IPS-20b (cell line): ENCODE data around the gene VPS13D.
"Not testable (repeated sequence)": the region's sequence is repeated elsewhere in the genome, so short reads cannot be mapped to it uniquely, and the experiment has no call there.

Source experiments
- H3K27ac ChIP-seq: one replicate; pipeline ENCODE4 v1.5.1; 2013; ENCODE audit warnings: low read length
- H3K27me3 ChIP-seq: 2 replicates; pipeline ENCODE4 v1.6.1; 2013; ENCODE audit warnings: mild to moderate bottlenecking, low read length, inconsistent platforms; ENCODE audit not compliant: insufficient read depth
- H3K36me3 ChIP-seq: 2 replicates; pipeline ENCODE4 v1.6.1; 2013; ENCODE audit warnings: low read depth, mild to moderate bottlenecking, inconsistent platforms, low read length, moderate library complexity; ENCODE audit not compliant: insufficient read depth
- H3K4me1 ChIP-seq: 2 replicates; pipeline ENCODE4 v1.6.1; 2013; ENCODE audit warnings: mild to moderate bottlenecking, control low read depth, inconsistent platforms, low read length, moderate library complexity; ENCODE audit not compliant: insufficient read depth
- H3K4me3 ChIP-seq: 2 replicates; pipeline ENCODE4 v1.5.1; 2013; ENCODE audit warnings: mild to moderate bottlenecking, low read length, inconsistent platforms
- H3K9ac ChIP-seq: 2 replicates; pipeline ENCODE4 v1.6.1; 2013; ENCODE audit warnings: low read depth, mild to moderate bottlenecking, inconsistent platforms, low read length, moderate library complexity
- H3K9me3 ChIP-seq: 2 replicates; pipeline ENCODE4 v1.6.1; 2013; ENCODE audit warnings: mild to moderate bottlenecking, low read depth, low read length, inconsistent platforms; ENCODE audit not compliant: insufficient read depth

The VPS13D gene

GRCh38 chr1:12538536-12538935, 308.7 kb downstream of the VPS13D start:
- H3K9me3 ChIP-seq, H3K27me3 ChIP-seq, H3K4me1 ChIP-seq, H3K27ac ChIP-seq, H3K4me3 ChIP-seq, H3K36me3 ChIP-seq, H3K9ac ChIP-seq: not testable (repeated sequence)

GRCh38 chr1:12539320-12539704, 309.5 kb downstream of the VPS13D start:
- no peak overlapping the region for H3K9ac ChIP-seq
- H3K4me1 ChIP-seq: no peaks in the 10 kb centered on the region
- H3K9me3 ChIP-seq: no peaks in the 10 kb centered on the region
- H3K36me3 ChIP-seq: no peaks in the 10 kb centered on the region
- H3K4me3 ChIP-seq: no peak overlapping the region
- H3K27me3 ChIP-seq: peaks cover 6% of the 10 kb centered on the region; the same call in 1 of the 2 replicates
- no peak overlapping the region for H3K27ac ChIP-seq

- Histone ChIP-seq H3K27ac (no peak overlapping the region), H3K27me3 (peaks cover 6% of the 10 kb centered on the region; the same call in 1 of the 2 replicates), H3K36me3 (no peaks in the 10 kb centered on the region), H3K9ac (no peak overlapping the region), H3K4me1 (no peaks in the 10 kb centered on the region), H3K9me3 (no peaks in the 10 kb centered on the region), H3K4me3 (peak overlapping the region; percentile 51; the same call in 1 of the 2 replicates)
Measured at GRCh38 chr1:12539705-12540579, 310.1 kb downstream of the VPS13D start.

- H3K4me1 ChIP-seq: no peaks in the 10 kb centered on the region
- no peak overlapping the region for H3K9ac ChIP-seq
- H3K9me3 ChIP-seq: no peaks in the 10 kb centered on the region
- peak overlapping the region; percentile 51; the same call in 1 of the 2 replicates for H3K4me3 ChIP-seq
- peaks cover 6% of the 10 kb centered on the region; the same call in 1 of the 2 replicates for H3K27me3 ChIP-seq
- H3K36me3 ChIP-seq: no peaks in the 10 kb centered on the region
- no peak overlapping the region for H3K27ac ChIP-seq
Measured at GRCh38 chr1:12540580-12541273, 310.9 kb downstream of the VPS13D start.

GRCh38 chr1:12541274-12542137, 311.7 kb downstream of the VPS13D start:
- no peaks in the 10 kb centered on the region for H3K4me1 ChIP-seq
- no peak overlapping the region for H3K27ac ChIP-seq
- no peaks in the 10 kb centered on the region for H3K9me3 ChIP-seq
- H3K9ac ChIP-seq: no peak overlapping the region
- peaks cover 6% of the 10 kb centered on the region; the same call in 1 of the 2 replicates for H3K27me3 ChIP-seq
- no peaks in the 10 kb centered on the region for H3K36me3 ChIP-seq
- H3K4me3 ChIP-seq: no peak overlapping the region

GRCh38 chr1:12542138-12542465, 312.3 kb downstream of the VPS13D start:
- Histone ChIP-seq H3K9me3 (no peaks in the 10 kb centered on the region), H3K36me3 (no peaks in the 10 kb centered on the region), H3K4me3 (no peak overlapping the region), H3K27ac (no peak overlapping the region), H3K9ac (no peak overlapping the region), H3K27me3 (peaks cover 6% of the 10 kb centered on the region; the same call in 1 of the 2 replicates), H3K4me1 (no peaks in the 10 kb centered on the region)

- H3K4me1 ChIP-seq: no peaks in the 10 kb centered on the region
- H3K27ac ChIP-seq: no peak overlapping the region
- H3K27me3 ChIP-seq: peaks cover 6% of the 10 kb centered on the region; the same call in 1 of the 2 replicates
- no peak overlapping the region for H3K9ac ChIP-seq
- H3K9me3 ChIP-seq: no peaks in the 10 kb centered on the region
- H3K36me3 ChIP-seq: no peaks in the 10 kb centered on the region
- H3K4me3 ChIP-seq: no peak overlapping the region
Measured at GRCh38 chr1:12542616-12543592, 313.1 kb downstream of the VPS13D start.

- no peaks in the 10 kb centered on the region for H3K4me1 ChIP-seq
- no peak overlapping the region for H3K9ac ChIP-seq
- peaks cover 6% of the 10 kb centered on the region; the same call in 1 of the 2 replicates for H3K27me3 ChIP-seq
- H3K9me3 ChIP-seq: no peaks in the 10 kb centered on the region
- H3K4me3 ChIP-seq: no peak overlapping the region
- H3K36me3 ChIP-seq: no peaks in the 10 kb centered on the region
- H3K27ac ChIP-seq: no peak overlapping the region
Measured at GRCh38 chr1:12543740-12544154, 313.9 kb downstream of the VPS13D start.

GRCh38 chr1:12544357-12544756, 314.5 kb downstream of the VPS13D start:
- Histone ChIP-seq H3K27me3 (peaks cover 6% of the 10 kb centered on the region; the same call in 1 of the 2 replicates), H3K27ac (no peak overlapping the region), H3K4me3 (no peak overlapping the region), H3K4me1 (no peaks in the 10 kb centered on the region), H3K9me3 (no peaks in the 10 kb centered on the region), H3K9ac (no peak overlapping the region), H3K36me3 (no peaks in the 10 kb centered on the region)

GRCh38 chr1:12544992-12545391, 315.2 kb downstream of the VPS13D start:
- no peaks in the 10 kb centered on the region for H3K4me1 ChIP-seq
- no peak overlapping the region for H3K9ac ChIP-seq
- H3K36me3 ChIP-seq: no peaks in the 10 kb centered on the region
- H3K9me3 ChIP-seq: no peaks in the 10 kb centered on the region
- no peak overlapping the region for H3K27ac ChIP-seq
- peaks cover 6% of the 10 kb centered on the region; the same call in 1 of the 2 replicates for H3K27me3 ChIP-seq
- H3K4me3 ChIP-seq: no peak overlapping the region
